ENCODE measurements around the gene SPEM1. TPM values are rescaled to one million over a fixed set of nuclear protein-coding genes. Genes with fewer than 3 reads are reported as not detected.

Gene SPEM1
- total and polyA plus RNA-seq, 2 donors (not counting 1 experiment from before 2014, with no cell fraction given) = not detected

GRCh38 chr17:7459961-7460545 is 39.9 kb downstream of the SPEM1 start:
- H3K4me2 ChIP-seq (replicated peaks; ENCODE audit: low read depth, low read length, poor library complexity, severe bottlenecking) = no peak overlapping the region
- DNase-seq (no peak), ATAC-seq (ENCODE audit: low read depth) (no peak)
- ChIA-PET POLR2A (interaction anchor here (0.6 kb wide), 1 partner anchor 1413 kb away, joined by 4 read pairs; no protein-coding TSS in a partner anchor), CTCF (no interaction called here)
- H3K4me1 ChIP-seq (ENCODE audit: control insufficient read depth in 2 of 2, insufficient read depth in 2 of 2, low read length in 2 of 2) = peaks cover 5 to 9% of the 10 kb centered on the region in 2 donors
- TF ChIP-seq CTCF (IDR thresholded peaks at IDR 0.05) (no peak), EZH2 (IDR thresholded peaks at IDR 0.05; ENCODE audit: borderline replicate concordance, insufficient read depth, low read depth, low read length, poor library complexity, severe bottlenecking) (no peak)
- H3K27ac Mint-ChIP-seq = no peak overlapping the region
- no peak overlapping the region for H3K27ac ChIP-seq (ENCODE audit: low read length in 2 of 2)
- H3K9me3 ChIP-seq (ENCODE audit: control extremely low read depth in 1 of 3, control insufficient read depth in 2 of 3, insufficient read depth in 1 of 3, low read length in 2 of 3) = no peaks in the 10 kb centered on the region
- no peaks in the 10 kb centered on the region for H3K27me3 ChIP-seq (replicated peaks in 1 of 4; ENCODE audit: control extremely low read depth in 1 of 4, control insufficient read depth in 3 of 4, insufficient read depth in 4 of 4, low read length in 3 of 4)
- no peak overlapping the region for H3K4me3 ChIP-seq (ENCODE audit: control extremely low read depth in 1 of 5, extremely low read depth in 1 of 5, insufficient read depth in 1 of 5, low read depth in 2 of 5, low read length in 4 of 5)
- peaks cover 14% of the 10 kb centered on the region for H4K20me1 ChIP-seq (ENCODE audit: control insufficient read depth, insufficient read depth, low read length, poor library complexity, severe bottlenecking)
- no peaks in the 10 kb centered on the region for H3K79me2 ChIP-seq (ENCODE audit: control insufficient read depth, insufficient read depth, low read length)
- intact Hi-C loops (cut with micrococcal nuclease) = loop anchor here (5.0 kb wide), 1 partner anchor 153 kb away; the partner anchor contains the start of gene EIF5A
- no peak overlapping the region for H2AFZ ChIP-seq (ENCODE audit: insufficient read depth, low read depth, low read length, poor library complexity, severe bottlenecking)
- no peak overlapping the region for H3K9ac ChIP-seq (ENCODE audit: low read length)
- no CpG with 5 or more reads among the region's 3 CpGs for WGBS (ENCODE audit: insufficient coverage)
- peaks cover 10% of the 10 kb centered on the region for H3K4me1 Mint-ChIP-seq
- H3K27me3 Mint-ChIP-seq = no peaks in the 10 kb centered on the region
- peaks cover 0 to 18% of the 10 kb centered on the region in 2 experiments for H3K36me3 ChIP-seq (replicated peaks in 1 of 2; ENCODE audit: control extremely low read depth in 1 of 2, control insufficient read depth in 1 of 2, extremely low read depth in 1 of 2, insufficient read depth in 2 of 2, low read length in 1 of 2)
- no peaks in the 10 kb centered on the region for H3K9me3 Mint-ChIP-seq (ENCODE audit: insufficient read depth)
- no peak overlapping the region for H3K4me3 Mint-ChIP-seq

GRCh38 chr17:7460850-7461660 is 40.9 kb downstream of the SPEM1 start:
- H3K9me3 Mint-ChIP-seq (ENCODE audit: insufficient read depth) = no peaks in the 10 kb centered on the region
- no peak overlapping the region for H3K4me3 ChIP-seq (ENCODE audit: control extremely low read depth in 1 of 5, extremely low read depth in 1 of 5, insufficient read depth in 1 of 5, low read depth in 2 of 5, low read length in 4 of 5)
- H4K20me1 ChIP-seq (ENCODE audit: control insufficient read depth, insufficient read depth, low read length, poor library complexity, severe bottlenecking) = peaks cover 18% of the 10 kb centered on the region
- no peak overlapping the region for H3K4me2 ChIP-seq (replicated peaks; ENCODE audit: low read depth, low read length, poor library complexity, severe bottlenecking)
- intact Hi-C loops (cut with micrococcal nuclease) = no loop called here
- no peaks in the 10 kb centered on the region for H3K9me3 ChIP-seq (ENCODE audit: control extremely low read depth in 1 of 3, control insufficient read depth in 2 of 3, insufficient read depth in 1 of 3, low read length in 2 of 3)
- DNase-seq = no peak
- no peak overlapping the region for H2AFZ ChIP-seq (ENCODE audit: insufficient read depth, low read depth, low read length, poor library complexity, severe bottlenecking)
- no peak overlapping the region for H3K9ac ChIP-seq (ENCODE audit: low read length)
- no peaks in the 10 kb centered on the region for H3K27me3 Mint-ChIP-seq
- H3K27ac Mint-ChIP-seq = no peak overlapping the region
- no peak overlapping the region for H3K27ac ChIP-seq (ENCODE audit: low read length in 2 of 2)
- 100% methylated on average over 4 of the region's 7 CpGs for WGBS (ENCODE audit: insufficient coverage)
- H3K36me3 ChIP-seq (replicated peaks in 1 of 2; ENCODE audit: control extremely low read depth in 1 of 2, control insufficient read depth in 1 of 2, extremely low read depth in 1 of 2, insufficient read depth in 2 of 2, low read length in 1 of 2) = peaks cover 0 to 22% of the 10 kb centered on the region in 2 experiments
- TF ChIP-seq EZH2 (IDR thresholded peaks at IDR 0.05; ENCODE audit: borderline replicate concordance, insufficient read depth, low read depth, low read length, poor library complexity, severe bottlenecking) (no peak), CTCF (IDR thresholded peaks at IDR 0.05) (no peak)
- H3K4me1 ChIP-seq (ENCODE audit: control insufficient read depth in 2 of 2, insufficient read depth in 2 of 2, low read length in 2 of 2) = peaks cover 5 to 6% of the 10 kb centered on the region in 2 donors
- ChIA-PET CTCF (interaction anchor here (1.3 kb wide), 1 partner anchor 53 kb away, joined by 4 read pairs; no protein-coding TSS in a partner anchor), POLR2A (interaction anchor here (0.6 kb wide), 1 partner anchor 93 kb away, joined by 3 read pairs; no protein-coding TSS in a partner anchor)
- peaks cover 5% of the 10 kb centered on the region for H3K4me1 Mint-ChIP-seq
- H3K79me2 ChIP-seq (ENCODE audit: control insufficient read depth, insufficient read depth, low read length) = no peaks in the 10 kb centered on the region
- no peak for ATAC-seq (ENCODE audit: low read depth)
- no peaks in the 10 kb centered on the region for H3K27me3 ChIP-seq (replicated peaks in 1 of 4; ENCODE audit: control extremely low read depth in 1 of 4, control insufficient read depth in 3 of 4, insufficient read depth in 4 of 4, low read length in 3 of 4)
- no peak overlapping the region for H3K4me3 Mint-ChIP-seq

All from B cell (primary cell).